ENCODE measurements around the gene RREB1.

The RREB1 gene

DNA sequence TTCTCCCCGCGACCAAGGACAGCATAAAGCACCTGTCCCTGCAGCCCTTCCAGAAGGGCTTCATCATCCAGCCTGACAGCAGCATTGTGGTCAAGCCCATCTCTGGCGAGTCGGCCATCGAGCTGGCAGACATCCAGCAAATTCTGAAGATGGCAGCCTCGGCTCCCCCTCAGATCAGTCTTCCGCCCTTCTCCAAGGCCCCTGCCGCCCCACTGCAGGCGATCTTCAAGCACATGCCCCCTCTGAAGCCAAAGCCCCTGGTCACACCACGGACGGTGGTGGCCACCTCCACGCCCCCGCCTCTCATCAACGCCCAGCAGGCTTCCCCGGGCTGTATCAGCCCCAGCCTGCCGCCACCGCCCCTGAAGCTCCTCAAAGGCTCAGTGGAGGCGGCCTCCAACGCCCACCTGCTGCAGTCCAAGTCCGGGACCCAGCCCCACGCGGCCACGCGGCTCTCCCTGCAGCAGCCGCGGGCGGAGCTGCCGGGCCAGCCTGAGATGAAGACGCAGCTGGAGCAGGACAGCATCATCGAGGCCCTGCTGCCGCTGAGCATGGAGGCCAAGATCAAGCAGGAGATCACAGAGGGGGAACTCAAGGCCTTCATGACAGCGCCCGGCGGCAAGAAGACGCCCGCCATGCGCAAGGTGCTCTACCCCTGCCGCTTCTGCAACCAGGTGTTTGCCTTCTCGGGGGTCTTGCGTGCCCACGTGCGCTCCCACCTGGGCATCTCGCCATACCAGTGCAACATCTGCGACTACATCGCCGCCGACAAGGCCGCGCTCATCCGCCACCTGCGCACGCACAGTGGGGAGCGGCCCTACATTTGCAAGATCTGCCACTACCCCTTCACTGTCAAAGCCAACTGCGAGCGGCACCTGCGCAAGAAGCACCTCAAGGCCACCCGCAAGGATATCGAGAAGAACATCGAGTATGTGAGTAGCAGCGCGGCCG lies 121.9 kb downstream of the RREB1 start:
- in situ Hi-C loops (cut with MboI; ENCODE audit: low sequenced_read_pairs, unreplicated experiment) = loop anchor here (25.0 kb wide), 1 partner anchor 542 kb away; no protein-coding TSS in a partner anchor
- no peak for TF ChIP-seq CTCF (IDR thresholded peaks at IDR 0.05; ENCODE audit: borderline replicate concordance, control extremely low read depth, extremely low read depth, insufficient read depth, missing control alignments)
- DNase-seq (ENCODE audit: low spot score) = no peak

DNA sequence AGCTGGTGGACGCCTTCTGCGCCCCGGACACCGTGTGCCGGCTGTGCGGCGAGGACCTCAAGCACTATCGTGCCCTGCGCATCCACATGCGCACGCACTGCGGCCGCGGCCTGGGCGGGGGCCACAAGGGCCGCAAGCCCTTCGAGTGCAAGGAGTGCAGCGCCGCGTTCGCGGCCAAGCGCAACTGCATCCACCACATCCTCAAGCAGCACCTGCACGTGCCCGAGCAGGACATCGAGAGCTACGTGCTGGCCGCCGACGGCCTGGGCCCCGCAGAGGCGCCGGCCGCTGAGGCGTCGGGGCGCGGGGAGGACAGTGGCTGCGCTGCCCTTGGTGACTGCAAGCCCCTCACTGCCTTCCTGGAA lies 122.5 kb downstream of the RREB1 start:
- TF ChIP-seq CTCF (IDR thresholded peaks at IDR 0.05; ENCODE audit: borderline replicate concordance, control extremely low read depth, extremely low read depth, insufficient read depth, missing control alignments) = no peak
- no peak for DNase-seq (ENCODE audit: low spot score)
- in situ Hi-C loops (cut with MboI; ENCODE audit: low sequenced_read_pairs, unreplicated experiment) = loop anchor here (25.0 kb wide), 1 partner anchor 543 kb away; no protein-coding TSS in a partner anchor

DNA sequence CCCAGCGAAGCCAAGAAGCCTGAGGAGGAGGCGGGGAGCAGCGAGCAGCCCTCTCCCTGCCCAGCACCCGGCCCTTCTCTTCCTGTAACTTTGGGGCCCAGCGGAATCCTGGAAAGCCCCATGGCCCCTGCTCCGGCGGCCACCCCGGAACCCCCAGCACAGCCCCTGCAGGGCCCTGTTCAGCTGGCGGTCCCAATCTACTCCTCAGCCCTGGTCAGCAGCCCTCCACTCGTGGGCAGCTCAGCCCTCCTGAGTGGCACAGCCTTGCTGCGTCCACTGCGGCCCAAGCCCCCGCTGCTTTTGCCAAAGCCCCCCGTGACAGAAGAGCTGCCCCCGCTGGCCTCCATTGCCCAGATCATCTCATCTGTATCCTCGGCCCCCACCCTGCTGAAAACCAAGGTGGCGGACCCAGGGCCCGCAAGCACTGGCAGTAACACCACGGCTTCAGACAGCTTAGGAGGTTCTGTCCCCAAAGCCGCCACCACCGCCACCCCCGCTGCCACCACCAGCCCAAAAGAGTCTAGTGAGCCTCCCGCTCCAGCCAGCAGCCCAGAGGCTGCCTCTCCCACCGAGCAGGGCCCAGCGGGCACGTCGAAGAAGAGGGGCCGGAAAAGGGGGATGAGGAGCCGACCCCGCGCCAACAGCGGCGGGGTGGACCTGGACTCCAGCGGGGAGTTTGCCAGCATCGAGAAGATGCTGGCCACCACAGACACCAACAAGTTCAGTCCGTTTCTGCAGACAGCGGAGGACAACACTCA lies 123.4 kb downstream of the RREB1 start:
- in situ Hi-C loops (cut with MboI; ENCODE audit: low sequenced_read_pairs, unreplicated experiment) = loop anchor here (25.0 kb wide), 1 partner anchor 544 kb away; no protein-coding TSS in a partner anchor
- TF ChIP-seq CTCF (IDR thresholded peaks at IDR 0.05; ENCODE audit: borderline replicate concordance, control extremely low read depth, extremely low read depth, insufficient read depth, missing control alignments) = no peak
- no peak for DNase-seq (ENCODE audit: low spot score)

GRCh38 chr6:7232351-7232750 lies 124.6 kb downstream of the RREB1 start:
- DNase-seq (ENCODE audit: low spot score) = no peak
- in situ Hi-C loops (cut with MboI; ENCODE audit: low sequenced_read_pairs, unreplicated experiment) = loop anchor here (25.0 kb wide), 1 partner anchor 545 kb away; no protein-coding TSS in a partner anchor
- no peak for TF ChIP-seq CTCF (IDR thresholded peaks at IDR 0.05; ENCODE audit: borderline replicate concordance, control extremely low read depth, extremely low read depth, insufficient read depth, missing control alignments)

- DNase-seq (ENCODE audit: low spot score) = no peak
- TF ChIP-seq CTCF (IDR thresholded peaks at IDR 0.05; ENCODE audit: borderline replicate concordance, control extremely low read depth, extremely low read depth, insufficient read depth, missing control alignments) = no peak
- in situ Hi-C loops (cut with MboI; ENCODE audit: low sequenced_read_pairs, unreplicated experiment) = loop anchor here (25.0 kb wide), 1 partner anchor 547 kb away; no protein-coding TSS in a partner anchor
Observed at GRCh38 chr6:7234547-7234946, 126.8 kb downstream of the RREB1 start.

DNA sequence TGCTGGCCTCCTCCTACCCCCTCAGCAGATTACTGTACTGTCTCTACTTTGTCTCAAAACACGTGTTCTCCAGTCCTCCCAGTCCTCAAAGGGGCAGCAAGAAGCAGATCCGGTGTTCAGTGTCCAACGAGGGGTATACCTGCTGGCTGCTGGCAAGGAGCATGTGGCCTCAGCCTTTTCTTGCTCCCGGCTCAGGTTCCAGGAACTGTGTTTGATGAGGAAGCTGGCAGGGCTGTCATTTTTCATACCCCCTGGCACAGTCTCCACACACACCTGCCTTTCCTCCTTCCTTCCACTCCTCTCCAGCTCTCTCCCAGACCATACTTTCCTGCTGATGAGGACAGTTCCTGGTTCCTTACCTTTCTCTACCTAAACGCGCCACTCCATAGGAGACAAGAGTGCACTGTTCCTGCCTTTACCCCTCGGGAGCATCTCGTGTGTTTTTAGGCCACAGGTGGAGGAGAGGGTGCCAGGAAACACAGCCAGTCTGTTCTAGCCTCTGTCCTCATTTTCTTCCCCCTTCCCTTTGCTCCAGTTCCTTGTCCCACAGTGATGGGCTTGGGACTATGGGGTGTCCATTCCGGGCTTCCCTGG lies 128.0 kb downstream of the RREB1 start:
- in situ Hi-C loops (cut with MboI; ENCODE audit: low sequenced_read_pairs, unreplicated experiment) = loop anchor here (25.0 kb wide), 1 partner anchor 549 kb away; no protein-coding TSS in a partner anchor
- TF ChIP-seq CTCF (IDR thresholded peaks at IDR 0.05; ENCODE audit: borderline replicate concordance, control extremely low read depth, extremely low read depth, insufficient read depth, missing control alignments) = no peak
- no peak for DNase-seq (ENCODE audit: low spot score)

Data from GM13976 (cell line).